HL-60/S4 (cell line): Measurements from ENCODE around the gene CDAN1.

Source experiments
- in situ Hi-C: fragments of 300-500 bp; cut with MboI; formaldehyde crosslinking; loops from 2 replicates; pipeline ENCODE4 v1.14.3; 2022; ENCODE audit warnings: low sequenced_read_pairs

CDAN1 gene

DNA sequence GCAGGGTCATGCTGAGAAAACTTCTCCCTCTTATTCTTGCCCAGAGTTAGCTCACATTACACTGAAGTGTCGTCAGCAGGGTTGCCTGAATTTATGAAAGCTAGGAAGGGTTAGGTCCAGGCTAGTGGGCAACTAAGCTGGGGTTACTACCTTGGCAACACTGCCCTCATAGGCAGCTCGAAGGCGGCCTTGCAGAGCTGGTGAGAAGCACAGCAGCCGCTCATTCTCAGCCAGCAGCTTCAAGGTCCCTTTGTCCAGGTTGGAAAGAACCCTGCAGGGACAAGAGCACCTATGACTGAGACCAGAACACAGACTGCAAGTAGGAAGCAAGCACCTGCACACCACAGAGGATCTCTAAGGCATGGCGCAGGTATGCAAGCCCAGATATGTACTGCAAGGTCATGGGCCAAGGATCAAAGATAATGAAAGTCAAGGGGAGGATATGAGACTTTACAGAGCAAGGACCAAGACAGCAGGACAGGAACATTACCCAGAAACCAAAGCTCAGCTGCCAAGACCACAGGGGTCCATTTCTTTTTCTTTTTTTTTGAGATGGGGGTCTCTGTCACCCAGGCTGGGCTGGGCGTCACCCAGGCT is 2.8 kb downstream of the CDAN1 start:
- in situ Hi-C loops = no loop called here

DNA sequence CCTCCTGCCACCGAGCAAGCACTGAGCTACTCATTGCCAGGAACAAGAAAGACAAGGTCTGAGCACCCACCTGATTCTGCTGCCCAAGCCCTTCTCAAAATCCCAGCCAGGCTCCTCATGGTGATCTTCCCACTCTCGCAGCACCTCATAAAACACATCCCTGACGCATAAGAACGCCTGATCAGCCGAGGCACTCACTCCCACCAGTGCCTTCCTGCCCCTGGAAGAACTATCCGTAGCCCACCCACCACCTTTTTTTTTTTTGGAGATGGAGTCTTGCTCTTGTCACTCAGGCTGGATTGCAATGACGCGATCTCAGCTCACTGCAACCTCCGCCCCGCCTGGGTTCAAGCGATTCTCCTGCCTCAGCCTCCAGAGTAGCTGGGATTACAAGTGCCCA is 3.9 kb downstream of the CDAN1 start:
- in situ Hi-C loops = no loop called here

- in situ Hi-C loops = no loop called here
These were observed 4.7 kb downstream of the CDAN1 start for GRCh38 chr15:42732095-42732827.

GRCh38 chr15:42731461-42731860 is 5.5 kb downstream of the CDAN1 start:
- in situ Hi-C loops = no loop called here

DNA sequence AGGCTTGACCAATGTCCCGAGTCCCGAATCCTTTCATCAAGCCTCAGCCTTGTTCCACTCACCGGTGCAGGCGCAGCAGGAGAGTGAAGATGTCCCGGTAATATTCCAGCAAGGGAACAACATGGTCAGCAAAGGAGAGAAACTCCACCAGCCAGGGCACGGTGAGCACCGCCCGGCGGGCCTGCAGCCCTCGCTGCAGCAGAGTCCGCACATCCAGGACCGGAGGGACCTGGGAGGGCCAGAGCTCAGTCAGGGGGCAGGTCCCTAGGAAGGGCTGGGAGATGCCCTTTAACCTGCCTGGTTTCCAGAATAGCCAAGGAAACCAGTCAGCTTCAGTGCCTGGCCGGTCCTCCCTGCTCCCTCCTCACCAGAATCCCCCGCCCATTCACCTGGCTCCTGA is 6.4 kb downstream of the CDAN1 start:
- in situ Hi-C loops = no loop called here

DNA sequence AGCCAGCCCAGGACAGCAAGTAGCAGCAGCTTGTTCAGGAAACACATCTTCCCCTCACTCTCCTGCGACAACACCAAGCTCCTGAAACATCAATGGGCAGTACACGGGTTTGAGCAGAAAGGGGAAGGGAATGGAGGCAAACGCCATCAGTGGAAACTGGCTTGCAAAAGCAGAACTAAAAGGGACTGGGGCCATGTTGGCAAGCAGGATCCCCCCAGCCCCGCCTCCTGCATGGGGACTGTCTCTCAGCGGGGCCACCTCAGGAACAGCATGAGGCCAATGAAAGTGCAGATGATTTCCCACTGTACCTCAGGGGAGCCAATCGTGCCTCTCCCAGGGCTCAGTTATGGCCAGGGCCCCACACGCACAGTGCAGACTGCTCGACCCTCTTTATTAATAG is 6.8 kb downstream of the CDAN1 start:
- in situ Hi-C loops = no loop called here

- in situ Hi-C loops = no loop called here
These were observed 7.5 kb downstream of the CDAN1 start for GRCh38 chr15:42729409-42729808.

DNA sequence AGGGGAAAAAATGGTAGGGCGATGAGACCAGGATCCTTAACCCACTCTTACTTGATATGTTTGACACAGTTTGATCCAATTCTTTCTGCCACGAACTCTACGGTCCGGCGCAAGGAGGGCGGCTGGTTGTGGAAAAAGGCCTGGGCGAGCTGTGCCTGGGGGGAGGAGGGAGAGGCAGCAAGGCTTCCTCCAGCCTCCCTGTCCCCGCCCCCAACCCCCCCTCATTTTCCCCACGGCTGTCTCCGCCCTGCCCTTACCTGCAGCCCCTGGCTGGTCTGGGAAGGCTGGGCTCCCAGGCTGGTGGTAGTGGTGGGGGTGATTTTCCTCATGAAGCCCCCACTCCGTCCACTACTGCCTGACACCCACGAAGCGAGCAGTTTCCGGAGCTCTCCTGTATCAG is 8.0 kb downstream of the CDAN1 start:
- in situ Hi-C loops = no loop called here

- in situ Hi-C loops = no loop called here
These were observed 8.4 kb downstream of the CDAN1 start for GRCh38 chr15:42728560-42728959.

DNA sequence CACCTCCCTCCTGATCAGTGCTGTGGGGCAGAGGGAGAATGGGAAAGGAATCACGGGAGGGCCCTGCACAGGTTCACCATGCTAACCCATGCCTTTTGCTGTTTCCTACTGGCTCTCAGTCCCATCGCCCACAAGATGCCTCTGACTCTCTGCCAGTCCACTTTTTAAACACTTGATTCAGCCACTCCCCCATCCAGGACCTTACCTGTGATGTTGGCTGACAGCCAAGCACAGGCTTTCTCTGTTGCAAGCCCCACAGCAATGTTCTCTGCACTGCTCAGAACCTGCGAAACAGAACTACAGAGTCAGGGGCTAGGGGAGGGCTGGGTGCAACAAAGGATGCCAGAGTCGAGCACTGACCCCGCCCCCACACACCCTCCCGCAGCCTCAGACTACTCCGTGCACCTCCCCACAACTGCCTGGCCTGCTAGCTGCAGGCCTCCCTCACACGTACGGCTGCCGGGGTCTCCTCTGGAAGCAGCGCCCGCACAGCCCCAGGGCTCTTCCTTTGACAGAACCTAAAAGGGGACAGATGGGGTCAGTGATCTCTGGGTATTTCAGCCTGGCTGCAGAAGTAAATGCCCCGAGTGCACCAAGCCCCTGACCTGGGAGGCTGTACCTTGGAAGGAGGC is 9.1 kb downstream of the CDAN1 start:
- in situ Hi-C loops = no loop called here

DNA sequence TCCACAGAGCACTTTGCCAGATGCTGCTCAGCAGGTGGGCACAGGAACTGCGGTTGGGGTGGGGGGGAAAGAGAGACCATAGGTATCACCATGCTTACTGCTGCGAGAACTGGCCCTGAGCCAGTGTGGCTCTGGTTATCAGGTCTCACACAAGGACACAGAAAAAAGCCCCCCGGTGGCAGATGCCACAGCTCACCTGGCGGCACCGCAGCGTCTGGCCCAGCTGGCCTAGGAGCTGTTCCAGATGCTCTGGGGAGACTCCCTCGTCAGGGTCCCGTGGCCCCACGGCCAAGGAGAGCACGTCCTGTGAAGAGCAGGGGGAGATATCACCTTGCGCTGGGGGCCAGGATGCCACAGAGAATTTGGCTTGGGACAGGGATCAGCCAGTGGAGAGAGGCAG is 10.8 kb downstream of the CDAN1 start:
- in situ Hi-C loops = no loop called here

GRCh38 chr15:42725331-42725903 is 11.5 kb downstream of the CDAN1 start:
- in situ Hi-C loops = no loop called here

DNA sequence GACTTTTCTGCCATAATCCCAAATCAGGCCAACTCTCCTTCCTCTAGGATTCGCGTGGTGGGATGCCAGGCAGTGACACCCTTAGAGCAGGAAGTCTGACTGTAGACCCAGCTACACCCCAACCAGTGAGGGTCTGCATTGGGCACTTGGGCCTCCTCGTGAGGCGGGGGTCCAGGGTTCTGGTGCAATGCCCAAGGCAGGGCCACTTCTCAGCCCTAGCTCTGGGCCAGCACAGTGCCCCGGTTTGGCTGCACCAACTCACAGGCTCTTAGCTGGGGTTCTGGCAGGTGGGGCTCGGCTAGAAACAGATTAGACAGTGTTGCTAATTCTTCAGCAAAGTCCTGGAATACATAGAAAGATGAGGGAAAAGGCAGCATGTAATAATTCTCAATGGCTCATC is 12.7 kb downstream of the CDAN1 start:
- in situ Hi-C loops = loop anchor here (25.0 kb wide), 1 partner anchor 463 kb away; the partner anchor contains the start of gene CCNDBP1

DNA sequence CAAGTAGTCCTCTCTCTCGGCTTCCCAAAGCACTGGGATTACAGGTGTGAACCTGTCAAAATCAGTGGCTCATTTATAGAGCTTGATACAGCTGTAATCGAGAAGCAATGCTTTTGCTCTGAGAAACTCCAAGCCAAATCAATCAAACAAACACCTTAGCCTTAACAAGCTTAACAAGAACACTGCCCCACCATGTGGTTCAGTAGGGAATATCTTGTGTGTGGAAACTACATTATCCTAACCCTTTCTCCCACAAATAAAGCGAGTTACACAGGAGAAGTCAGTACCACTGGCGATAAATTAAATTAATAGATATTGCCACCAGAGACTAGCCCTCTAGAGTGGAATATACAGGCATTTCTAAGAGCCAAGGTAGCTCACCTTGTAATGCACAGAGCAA is 13.9 kb downstream of the CDAN1 start:
- in situ Hi-C loops = loop anchor here (25.0 kb wide), 1 partner anchor 464 kb away; the partner anchor contains the start of gene CCNDBP1

DNA sequence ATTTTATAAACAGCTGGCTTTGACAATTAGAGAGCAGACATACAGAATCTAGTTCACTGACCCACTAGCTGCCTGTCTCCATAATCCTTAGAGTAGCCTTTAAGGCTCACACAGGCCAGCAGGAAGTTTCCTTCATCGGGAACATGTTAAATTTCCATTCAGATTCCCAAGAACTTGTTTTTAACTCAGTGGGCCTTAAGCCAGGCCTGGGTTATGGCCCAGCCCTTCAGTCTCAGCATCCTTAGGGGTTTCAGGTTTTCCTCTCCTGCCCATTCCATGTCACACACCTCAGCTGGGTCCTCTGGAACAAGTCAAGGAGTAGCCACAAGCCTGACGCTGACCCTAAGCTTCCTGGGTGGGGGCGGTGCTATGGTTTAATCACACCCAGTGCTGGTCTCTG is 15.0 kb downstream of the CDAN1 start:
- in situ Hi-C loops = loop anchor here (25.0 kb wide), 1 partner anchor 465 kb away; the partner anchor contains the start of gene CCNDBP1

GRCh38 chr15:42721016-42721415 is 15.9 kb downstream of the CDAN1 start:
- in situ Hi-C loops = loop anchor here (25.0 kb wide), 1 partner anchor 466 kb away; the partner anchor contains the start of gene CCNDBP1

- in situ Hi-C loops = loop anchor here (25.0 kb wide), 1 partner anchor 467 kb away; the partner anchor contains the start of gene CCNDBP1
These were observed 16.9 kb downstream of the CDAN1 start for GRCh38 chr15:42720071-42720470.

DNA sequence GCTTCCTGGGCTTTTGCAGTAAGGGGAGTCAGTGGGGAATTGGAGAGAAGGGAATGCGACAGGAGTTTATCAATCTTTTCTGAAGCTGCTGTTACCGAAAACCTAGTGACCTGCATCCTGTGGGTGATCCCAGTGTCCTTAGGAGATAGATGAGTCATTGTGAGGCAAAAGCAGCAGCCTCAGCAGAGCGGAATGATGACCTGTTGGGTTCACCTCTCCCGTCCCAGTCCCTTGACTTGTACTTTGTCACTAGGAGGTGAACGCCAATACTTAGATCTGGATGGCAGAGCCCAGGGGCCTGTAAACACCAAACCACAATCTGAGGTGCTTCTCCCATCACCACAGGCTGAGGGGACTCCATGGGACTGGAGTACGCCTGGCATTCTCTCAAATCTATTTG is 17.9 kb downstream of the CDAN1 start:
- in situ Hi-C loops = loop anchor here (25.0 kb wide), 1 partner anchor 468 kb away; the partner anchor contains the start of gene CCNDBP1

- in situ Hi-C loops = loop anchor here (25.0 kb wide), 1 partner anchor 471 kb away; the partner anchor contains the start of gene CCNDBP1
These were observed 20.3 kb downstream of the CDAN1 start for GRCh38 chr15:42716626-42717025.

GRCh38 chr15:42716125-42716524 is 20.8 kb downstream of the CDAN1 start:
- in situ Hi-C loops = loop anchor here (25.0 kb wide), 1 partner anchor 471 kb away; the partner anchor contains the start of gene CCNDBP1

GRCh38 chr15:42712584-42712983 is 24.3 kb downstream of the CDAN1 start:
- in situ Hi-C loops = loop anchor here (25.0 kb wide), 1 partner anchor 475 kb away; the partner anchor contains the start of gene CCNDBP1
